Muscle of leg (tissue), 11 donors: ENCODE results near the gene CFAP73. TPM values are rescaled to one million over a fixed set of nuclear protein-coding genes. Genes with fewer than 3 reads are reported as not detected.

Experiments
- DNase-seq: peaks from one replicate; pipeline ENCODE4 v3.0.0; 2013
- H3K27ac ChIP-seq: one replicate; pipeline ENCODE4 v1.5.1; 2013; ENCODE audit warnings: mild to moderate bottlenecking, low read length, control low read depth
- H3K27me3 ChIP-seq: one replicate; pipeline ENCODE4 v1.6.1; 2013; ENCODE audit warnings: low read length; ENCODE audit not compliant: control insufficient read depth, insufficient read depth
- H3K36me3 ChIP-seq: one replicate; pipeline ENCODE4 v1.6.1; 2013; ENCODE audit warnings: low read length; ENCODE audit not compliant: control insufficient read depth, insufficient read depth
- H3K4me1 ChIP-seq: one replicate; pipeline ENCODE4 v1.6.1; 2013; ENCODE audit warnings: low read length; ENCODE audit not compliant: control insufficient read depth, insufficient read depth
- H3K4me3 ChIP-seq: one replicate; pipeline ENCODE4 v1.5.1; 2013; ENCODE audit warnings: low read length, control low read depth
- H3K9me3 ChIP-seq: replicated peaks from 2 replicates; pipeline ENCODE4 v1.6.1; 2013; ENCODE audit warnings: low read depth, low read length; ENCODE audit not compliant: control insufficient read depth
- WGBS: methylation state at CpG from one replicate; pipeline ENCODE4 v1.1.5; 2013; ENCODE audit warnings: missing lambda C conversion rate; ENCODE audit not compliant: insufficient coverage; 5-methylcytosine and 5-hydroxymethylcytosine counted together
- polyA plus RNA-seq, 8 donors: library from polyadenylated mRNA; unstranded; fragments of 120-200 nt; gene quantifications; one replicate each; pipeline versions ENCODE4 v1.2.1 to v1.2.3, GENCODE V29; 2013; ENCODE audit warnings: inconsistent platforms in 1 of 8, low replicate concordance in 1 of 8; ENCODE audit not compliant: insufficient read length in 8 of 8, insufficient read depth in 1 of 8
- total RNA-seq: library from RNA; stranded (reverse); fragments of 120-200 nt; gene quantifications from one replicate; pipeline ENCODE4 v1.2.4, GENCODE V29; 2013

Gene CFAP73
- total and polyA plus RNA-seq, 9 donors: 0.16 to 0.47 (median 0.18) TPM; not detected in 3

DNA sequence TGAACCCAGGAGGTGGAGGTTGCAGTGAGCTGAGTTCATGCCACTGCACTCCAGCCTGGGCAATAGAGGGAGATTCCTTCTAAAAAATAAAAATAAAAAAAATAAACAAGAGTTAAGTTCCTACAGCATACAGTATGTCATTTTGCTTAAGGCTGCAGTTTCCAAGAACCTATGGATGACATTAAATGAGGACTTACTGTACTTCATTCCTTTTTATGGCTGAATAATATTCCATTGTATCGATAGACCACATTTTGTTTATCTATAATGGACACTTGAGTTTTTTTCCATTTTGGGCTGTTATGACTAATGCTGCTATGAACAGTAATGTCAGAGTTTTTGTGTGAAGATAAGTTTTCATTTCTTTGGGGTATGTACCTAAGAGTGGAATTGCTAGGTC lies 31.4 kb upstream of the CFAP73 start:
- Histone ChIP-seq H3K9me3 (no peaks in the 10 kb centered on the region), H3K27ac (no peak overlapping the region), H3K27me3 (peaks cover 19% of the 10 kb centered on the region), H3K4me1 (no peaks in the 10 kb centered on the region), H3K36me3 (no peaks in the 10 kb centered on the region), H3K4me3 (no peak overlapping the region)
- WGBS: no CpG with 5 or more reads among the region's 1 CpG
- DNase-seq: no peak

DNA sequence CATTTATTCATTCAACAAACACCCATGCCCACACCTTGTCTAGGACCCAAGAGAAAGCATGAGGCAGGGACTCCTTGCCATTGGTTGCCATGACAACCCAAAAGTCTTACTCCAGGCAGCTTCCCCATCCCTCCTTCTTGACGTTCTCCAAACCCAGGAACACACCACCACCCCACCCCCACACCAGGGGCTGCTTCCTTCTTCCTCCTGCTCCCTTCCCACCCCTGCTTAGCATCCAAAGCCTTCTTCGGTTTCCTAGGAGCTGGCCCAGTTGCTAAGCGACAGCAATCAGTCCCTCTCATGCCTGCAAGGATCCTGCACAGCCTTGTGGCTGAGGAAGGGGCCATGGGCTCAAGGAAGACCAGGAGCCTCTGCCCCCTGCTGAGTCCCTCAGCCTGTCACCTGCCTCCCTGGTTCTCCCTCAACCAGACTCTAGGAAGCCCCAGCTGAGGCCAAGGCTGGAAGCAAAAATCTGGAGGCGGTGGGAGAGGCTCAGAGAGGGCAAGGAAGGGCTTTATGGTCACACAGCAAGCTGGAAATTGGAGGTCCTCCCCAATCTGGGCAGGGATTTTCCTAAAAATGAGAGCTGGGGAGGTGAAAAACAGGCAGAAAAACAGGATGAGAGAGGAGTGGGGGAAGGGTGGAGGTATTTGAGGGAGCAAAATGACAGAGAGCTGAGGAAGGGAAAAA lies 29.4 kb upstream of the CFAP73 start:
- no peaks in the 10 kb centered on the region for H3K4me1 ChIP-seq
- H3K9me3 ChIP-seq: peaks cover 3% of the 10 kb centered on the region
- H3K27ac ChIP-seq: no peak overlapping the region
- no peaks in the 10 kb centered on the region for H3K36me3 ChIP-seq
- 37% methylated on average over 4 of the region's 4 CpGs for WGBS
- peaks cover 15% of the 10 kb centered on the region for H3K27me3 ChIP-seq
- no peak overlapping the region for H3K4me3 ChIP-seq
- DNase-seq: no peak

DNA sequence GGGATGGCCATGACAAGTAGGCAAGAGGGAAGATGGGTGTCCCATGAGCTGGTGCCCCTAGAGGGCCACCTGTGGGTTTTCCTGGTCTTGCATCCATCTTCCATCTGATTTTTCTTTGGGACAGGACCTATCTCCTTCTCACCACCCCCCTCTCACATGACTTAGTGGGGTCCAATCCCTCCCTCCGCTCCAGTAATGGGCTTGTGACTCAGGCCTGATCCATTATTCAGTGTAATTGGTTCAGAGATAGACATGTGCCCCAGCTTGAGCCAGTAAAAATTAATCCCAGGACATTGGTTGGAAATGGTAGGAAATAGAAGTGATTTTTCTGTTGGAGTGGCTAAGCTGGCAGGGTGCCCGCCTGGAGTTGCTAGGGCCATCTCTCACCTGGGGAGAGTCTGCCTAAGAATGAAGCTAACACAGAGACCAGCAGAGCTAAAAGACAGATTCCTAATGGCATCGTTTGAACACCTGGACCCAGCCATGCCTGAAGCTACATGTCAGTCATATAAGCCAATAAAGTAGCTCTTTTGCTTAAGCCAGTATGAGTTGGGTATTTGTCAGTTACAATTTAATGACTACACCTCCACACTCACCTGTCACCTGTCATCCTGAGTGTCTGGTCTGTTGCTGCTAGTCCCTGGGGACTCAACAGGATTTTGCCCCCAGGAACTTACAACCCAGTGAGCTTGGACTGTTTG lies 28.7 kb upstream of the CFAP73 start:
- no peak overlapping the region for H3K27ac ChIP-seq
- peaks cover 15% of the 10 kb centered on the region for H3K27me3 ChIP-seq
- no peaks in the 10 kb centered on the region for H3K36me3 ChIP-seq
- 86% methylated on average over 1 of the region's 3 CpGs for WGBS
- peaks cover 3% of the 10 kb centered on the region for H3K9me3 ChIP-seq
- no peaks in the 10 kb centered on the region for H3K4me1 ChIP-seq
- no peak overlapping the region for H3K4me3 ChIP-seq
- no peak for DNase-seq

DNA sequence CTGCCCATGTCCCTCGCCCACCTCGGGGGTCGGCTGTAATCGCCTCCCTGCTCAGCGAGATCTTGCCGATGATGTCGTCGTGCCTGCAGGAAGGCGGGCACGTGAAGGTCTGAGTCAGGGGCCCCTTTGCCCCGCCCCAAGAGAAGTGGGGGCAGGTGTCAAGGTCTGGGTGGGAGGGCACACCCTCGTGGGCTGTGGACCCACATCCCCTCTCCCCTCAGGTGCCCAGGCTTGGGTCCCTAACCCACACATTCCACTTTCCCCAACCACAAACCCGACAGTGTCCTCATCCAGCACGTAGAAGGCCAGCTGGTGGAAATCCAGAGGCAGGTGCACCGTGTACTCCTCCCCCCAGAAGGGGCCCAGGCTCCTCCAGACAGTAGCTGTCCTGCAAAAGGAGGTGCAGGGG lies 21.7 kb upstream of the CFAP73 start:
- H3K27ac ChIP-seq: no peak overlapping the region
- H3K36me3 ChIP-seq: no peaks in the 10 kb centered on the region
- H3K4me3 ChIP-seq: no peak overlapping the region
- peaks cover 7% of the 10 kb centered on the region for H3K27me3 ChIP-seq
- no peak for DNase-seq
- 18% methylated on average over 4 of the region's 15 CpGs for WGBS
- H3K4me1 ChIP-seq: no peaks in the 10 kb centered on the region
- peaks cover 3% of the 10 kb centered on the region for H3K9me3 ChIP-seq

DNA sequence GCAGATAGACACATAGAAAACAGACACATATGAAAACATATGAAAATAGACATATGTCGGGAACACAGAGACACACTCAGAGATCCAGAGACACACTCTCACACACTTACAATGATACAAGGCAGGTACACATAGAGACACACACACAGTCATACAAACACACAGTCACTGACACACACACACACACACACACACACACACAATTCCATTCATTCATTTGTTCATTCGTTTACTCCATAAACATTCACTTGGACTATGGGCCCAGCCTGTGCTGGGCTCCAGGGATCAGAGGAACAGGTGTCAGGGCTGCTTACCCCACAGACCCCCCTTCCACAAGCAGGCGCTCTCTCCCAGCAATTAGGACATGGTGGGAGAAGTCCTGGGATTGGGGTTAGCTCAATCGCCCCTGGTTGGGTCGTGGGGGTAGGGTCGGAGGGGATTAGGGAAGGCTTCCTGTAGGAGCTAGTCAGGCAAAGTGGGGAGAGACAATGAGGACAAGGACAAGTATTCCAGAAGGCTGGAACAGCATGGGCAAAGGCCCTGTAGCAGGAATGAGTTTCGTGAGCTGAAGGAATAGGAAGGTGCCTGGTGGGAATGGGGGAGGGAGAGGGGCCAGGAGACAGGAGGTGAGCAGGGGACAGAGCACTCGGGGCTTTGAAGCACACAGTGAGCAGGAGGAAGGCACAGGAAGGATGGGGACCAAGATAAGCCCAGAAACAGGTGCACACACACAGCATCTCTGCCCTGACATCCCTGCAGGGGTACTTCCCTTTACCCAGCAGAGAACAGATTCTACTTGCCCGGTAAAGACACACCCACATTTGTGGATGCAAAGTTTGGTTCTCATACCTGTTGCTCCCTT lies 20.5 kb upstream of the CFAP73 start:
- DNase-seq: no peak
- no peak overlapping the region for H3K27ac ChIP-seq
- peaks cover 7% of the 10 kb centered on the region for H3K27me3 ChIP-seq
- H3K9me3 ChIP-seq: no peaks in the 10 kb centered on the region
- no peaks in the 10 kb centered on the region for H3K4me1 ChIP-seq
- no peaks in the 10 kb centered on the region for H3K36me3 ChIP-seq
- no peak overlapping the region for H3K4me3 ChIP-seq
- whole genome bisulfite sequencing: 33% methylated on average over 7 of the region's 9 CpGs

DNA sequence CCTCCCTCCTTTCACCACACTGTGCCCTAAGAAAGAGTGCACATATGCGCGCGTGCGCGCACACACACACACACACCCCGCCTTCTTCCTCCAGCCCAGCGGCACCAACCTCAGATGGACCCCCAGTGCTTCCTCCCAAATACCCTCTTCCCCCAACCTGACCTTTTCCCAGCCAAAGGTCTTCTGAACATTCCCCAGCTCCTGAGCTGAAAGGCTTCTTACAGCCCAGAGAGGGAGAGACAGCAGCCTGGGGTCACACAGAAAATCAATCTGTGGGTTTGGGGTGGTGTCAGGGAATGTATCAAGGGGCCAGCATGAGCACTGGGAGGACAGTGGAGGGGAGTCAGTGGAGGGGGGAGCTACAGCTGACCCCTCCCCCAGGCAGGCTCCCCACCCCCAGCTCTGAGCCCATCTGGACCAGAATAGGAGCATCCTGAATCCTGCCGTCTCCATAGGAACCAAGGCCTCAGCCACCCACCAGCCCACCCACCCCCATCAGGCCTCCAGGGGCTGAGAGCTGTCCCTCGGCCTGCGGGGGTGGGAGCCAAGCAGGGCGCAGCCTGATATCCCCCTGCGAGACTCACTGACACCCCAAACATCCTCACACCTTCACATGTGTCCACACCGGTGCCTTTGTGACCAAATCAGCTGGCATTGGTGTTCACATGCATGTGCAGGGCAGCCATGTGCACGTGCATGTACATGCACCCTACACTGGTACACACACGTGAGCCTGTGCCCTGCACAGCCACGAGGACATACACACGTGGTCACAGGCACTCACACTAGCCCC lies 19.7 kb upstream of the CFAP73 start:
- Histone ChIP-seq H3K36me3 (no peaks in the 10 kb centered on the region), H3K27me3 (peaks cover 13% of the 10 kb centered on the region), H3K4me1 (no peaks in the 10 kb centered on the region), H3K4me3 (no peak overlapping the region), H3K9me3 (no peaks in the 10 kb centered on the region), H3K27ac (no peak overlapping the region)
- DNase-seq: no peak
- 66% methylated on average over 17 of the region's 17 CpGs for WGBS

DNA sequence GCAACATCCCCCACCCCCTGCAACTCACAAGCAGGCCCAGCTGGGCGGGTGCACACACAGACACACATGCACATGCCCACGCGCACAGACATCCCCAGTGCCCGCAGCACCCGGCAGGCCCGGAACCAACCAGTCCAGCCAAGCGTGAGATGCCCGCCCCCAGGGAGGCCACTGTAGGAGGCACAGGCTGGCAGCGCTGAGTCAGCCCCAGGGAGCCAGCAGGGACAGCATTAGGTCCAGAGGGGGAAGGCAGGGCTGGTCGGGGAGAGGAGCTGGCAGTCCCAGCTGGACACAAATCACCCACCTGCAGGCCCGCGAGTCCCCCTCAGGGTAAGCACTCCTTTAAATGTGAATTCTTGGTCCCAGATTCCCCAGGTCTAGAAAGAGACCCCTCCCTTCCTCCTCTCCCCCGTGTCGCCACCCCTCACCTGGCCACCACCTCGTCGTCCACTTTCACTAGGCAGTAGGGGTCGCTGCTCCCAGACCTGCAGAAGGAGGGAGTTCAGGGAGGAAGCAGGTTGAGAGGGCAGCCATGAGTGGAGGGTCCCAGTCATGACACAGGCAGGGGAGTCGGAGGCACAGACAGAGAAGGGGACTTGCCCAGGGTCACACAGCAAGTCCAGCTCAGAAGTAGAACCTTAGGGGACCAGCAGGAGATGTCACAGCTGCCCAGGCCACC lies 18.9 kb upstream of the CFAP73 start:
- H3K4me3 ChIP-seq: no peak overlapping the region
- H3K36me3 ChIP-seq: no peaks in the 10 kb centered on the region
- H3K27me3 ChIP-seq: peaks cover 19% of the 10 kb centered on the region
- H3K4me1 ChIP-seq: peaks cover 4% of the 10 kb centered on the region
- no peak overlapping the region for H3K27ac ChIP-seq
- no peak for DNase-seq
- H3K9me3 ChIP-seq: no peaks in the 10 kb centered on the region
- WGBS: 55% methylated on average over 11 of the region's 18 CpGs

DNA sequence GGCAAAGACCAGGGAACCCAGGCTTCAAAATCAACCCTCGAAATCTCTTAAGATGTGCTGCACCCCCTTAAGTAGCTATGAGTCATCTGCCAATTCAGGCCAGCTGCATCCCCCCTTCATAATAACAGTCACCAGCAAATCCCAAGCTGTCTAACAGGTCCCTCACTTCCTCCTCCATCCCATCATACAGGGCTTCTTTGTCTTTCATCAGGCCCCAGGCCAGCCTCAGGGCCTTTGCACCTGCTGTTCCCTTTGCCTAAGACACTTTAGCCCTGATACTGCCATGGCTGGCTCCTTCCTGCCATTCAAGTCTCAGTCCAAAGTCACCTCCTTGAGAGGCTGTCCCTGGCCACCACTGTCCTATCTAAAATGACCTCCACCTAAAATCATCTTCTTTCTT lies 18.0 kb upstream of the CFAP73 start:
- peaks cover 4% of the 10 kb centered on the region for H3K4me1 ChIP-seq
- H3K9me3 ChIP-seq: no peaks in the 10 kb centered on the region
- no peak for DNase-seq
- H3K4me3 ChIP-seq: no peak overlapping the region
- H3K27me3 ChIP-seq: peaks cover 28% of the 10 kb centered on the region
- no CpG with 5 or more reads among the region's 1 CpG for WGBS
- no peak overlapping the region for H3K27ac ChIP-seq
- H3K36me3 ChIP-seq: no peaks in the 10 kb centered on the region

DNA sequence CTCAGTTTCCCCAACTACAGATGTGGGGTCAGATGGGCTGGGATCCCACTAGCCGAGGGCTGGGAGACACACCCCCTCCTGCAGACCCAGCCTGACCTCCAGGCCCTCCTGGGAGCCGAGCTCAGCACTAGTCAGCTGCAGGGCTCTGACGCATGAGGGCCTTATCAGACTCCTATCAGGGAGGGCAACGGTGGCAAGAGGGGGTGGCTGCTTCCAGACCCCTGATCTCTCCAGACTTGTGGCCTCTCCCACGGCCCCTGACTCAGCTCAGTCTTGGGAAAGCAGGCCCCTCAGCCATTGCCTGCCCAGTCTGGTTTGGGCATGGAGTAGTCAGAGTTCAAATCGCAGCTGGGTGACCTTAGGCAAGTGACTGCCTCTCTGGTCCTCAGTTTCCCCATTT lies 16.5 kb upstream of the CFAP73 start:
- Histone ChIP-seq H3K27ac (no peak overlapping the region), H3K4me1 (peaks cover 4% of the 10 kb centered on the region), H3K27me3 (peaks cover 31% of the 10 kb centered on the region), H3K9me3 (no peaks in the 10 kb centered on the region), H3K36me3 (no peaks in the 10 kb centered on the region), H3K4me3 (no peak overlapping the region)
- DNase-seq: no peak
- WGBS: 45% methylated on average over 5 of the region's 6 CpGs
